ENCODE results near the gene GON4L. TPM values are rescaled to one million over a fixed set of nuclear protein-coding genes. Genes with fewer than 3 reads are reported as not detected.

The GON4L gene
- total RNA-seq, 2 experiments from 2014 or later: 71.0 to 77.0 TPM

DNA sequence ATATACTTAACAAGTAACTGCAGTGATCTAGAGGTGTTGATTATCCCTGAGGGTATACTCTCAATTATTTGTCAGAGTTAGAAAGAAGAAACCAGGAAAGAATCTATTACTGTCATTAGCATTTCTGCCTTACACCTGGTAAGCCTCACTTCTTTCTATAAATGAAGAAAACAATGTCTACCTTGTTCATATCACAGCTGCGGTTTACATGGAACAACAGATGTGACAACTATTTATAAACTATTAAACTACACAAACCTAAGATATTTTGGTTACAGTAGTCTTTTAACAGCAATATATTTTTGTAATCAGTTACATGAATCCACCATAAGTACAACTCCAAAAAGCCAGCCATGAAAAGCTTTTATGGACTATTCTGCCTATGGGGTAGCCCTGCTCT is 40.7 kb downstream of the GON4L start:
- TF ChIP-seq, protein P1, sequence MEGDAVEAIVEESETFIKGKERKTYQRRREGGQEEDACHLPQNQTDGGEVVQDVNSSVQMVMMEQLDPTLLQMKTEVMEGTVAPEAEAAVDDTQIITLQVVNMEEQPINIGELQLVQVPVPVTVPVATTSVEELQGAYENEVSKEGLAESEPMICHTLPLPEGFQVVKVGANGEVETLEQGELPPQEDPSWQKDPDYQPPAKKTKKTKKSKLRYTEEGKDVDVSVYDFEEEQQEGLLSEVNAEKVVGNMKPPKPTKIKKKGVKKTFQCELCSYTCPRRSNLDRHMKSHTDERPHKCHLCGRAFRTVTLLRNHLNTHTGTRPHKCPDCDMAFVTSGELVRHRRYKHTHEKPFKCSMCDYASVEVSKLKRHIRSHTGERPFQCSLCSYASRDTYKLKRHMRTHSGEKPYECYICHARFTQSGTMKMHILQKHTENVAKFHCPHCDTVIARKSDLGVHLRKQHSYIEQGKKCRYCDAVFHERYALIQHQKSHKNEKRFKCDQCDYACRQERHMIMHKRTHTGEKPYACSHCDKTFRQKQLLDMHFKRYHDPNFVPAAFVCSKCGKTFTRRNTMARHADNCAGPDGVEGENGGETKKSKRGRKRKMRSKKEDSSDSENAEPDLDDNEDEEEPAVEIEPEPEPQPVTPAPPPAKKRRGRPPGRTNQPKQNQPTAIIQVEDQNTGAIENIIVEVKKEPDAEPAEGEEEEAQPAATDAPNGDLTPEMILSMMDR (IDR thresholded peaks at IDR 0.05): no peak
- H3K27me3 Mint-ChIP-seq: no peaks in the 10 kb centered on the region

GRCh38 chr1:155813672-155814071 is 43.3 kb downstream of the GON4L start:
- H3K4me3 Mint-ChIP-seq: no peak overlapping the region
- ChIA-PET CTCF (interaction anchor here (0.6 kb wide), 1 partner anchor 15 kb away, joined by 3 read pairs; no protein-coding TSS in a partner anchor), POLR2A (no interaction called here)
- H3K4me1 Mint-ChIP-seq (ENCODE audit: low read depth): peaks cover 6% of the 10 kb centered on the region
- DNase-seq (no peak), ATAC-seq (ENCODE audit: poor library complexity) (no peak)
- peak overlapping the region; percentile 49 for H3K27ac Mint-ChIP-seq
- intact Hi-C loops (cut with DNase I, micrococcal nuclease): no loop called here
- Histone ChIP-seq H3K9me3 (ENCODE audit: control insufficient read depth in 1 of 2, insufficient read depth in 1 of 2, low read length in 2 of 2) (no peaks in the 10 kb centered on the region), H3K27me3 (ENCODE audit: control insufficient read depth in 1 of 2, insufficient read depth in 2 of 2, low read length in 2 of 2) (no peaks in the 10 kb centered on the region), H3K4me3 (ENCODE audit: low read length) (no peak overlapping the region), H3K4me1 (ENCODE audit: insufficient read depth, low read length) (peaks cover 5% of the 10 kb centered on the region), H3K36me3 (ENCODE audit: insufficient read depth, low read length) (peaks cover 71% of the 10 kb centered on the region), H3K27ac (ENCODE audit: low read depth in 1 of 2, low read length in 2 of 2) (no peak overlapping the region)
- TF ChIP-seq, protein P1 (IDR thresholded peaks at IDR 0.05): no peak
- no peaks in the 10 kb centered on the region for H3K9me3 Mint-ChIP-seq
- no peaks in the 10 kb centered on the region for H3K27me3 Mint-ChIP-seq
- peaks cover 70% of the 10 kb centered on the region for H3K36me3 Mint-ChIP-seq (ENCODE audit: low read depth)

More for the DNA sequence above, 40.7 kb downstream of the GON4L start:
- Mint-ChIP-seq H3K9me3 (no peaks in the 10 kb centered on the region), H3K4me1 (ENCODE audit: low read depth) (no peaks in the 10 kb centered on the region), H3K4me3 (no peak overlapping the region), H3K36me3 (ENCODE audit: low read depth) (peaks cover 83% of the 10 kb centered on the region), H3K27ac (no peak overlapping the region)
- DNase-seq (no peak), ATAC-seq (ENCODE audit: poor library complexity) (no peak)
- no peak overlapping the region for H3K27ac ChIP-seq (ENCODE audit: low read depth in 1 of 2, low read length in 2 of 2)
- H3K9me3 ChIP-seq (ENCODE audit: control insufficient read depth in 1 of 2, insufficient read depth in 1 of 2, low read length in 2 of 2): no peaks in the 10 kb centered on the region
- POLR2A ChIA-PET: no interaction called here
- intact Hi-C loops (cut with DNase I, micrococcal nuclease): no loop called here
- CTCF ChIA-PET: interaction anchor here (1.0 kb wide), 1 partner anchor 250 kb away, joined by 3 read pairs; no protein-coding TSS in a partner anchor
- H3K4me3 ChIP-seq (ENCODE audit: low read length): no peak overlapping the region
- no peaks in the 10 kb centered on the region for H3K4me1 ChIP-seq (ENCODE audit: insufficient read depth, low read length)
- H3K36me3 ChIP-seq (ENCODE audit: insufficient read depth, low read length): peaks cover 83% of the 10 kb centered on the region
- no peaks in the 10 kb centered on the region for H3K27me3 ChIP-seq (ENCODE audit: control insufficient read depth in 1 of 2, insufficient read depth in 2 of 2, low read length in 2 of 2)

DNA sequence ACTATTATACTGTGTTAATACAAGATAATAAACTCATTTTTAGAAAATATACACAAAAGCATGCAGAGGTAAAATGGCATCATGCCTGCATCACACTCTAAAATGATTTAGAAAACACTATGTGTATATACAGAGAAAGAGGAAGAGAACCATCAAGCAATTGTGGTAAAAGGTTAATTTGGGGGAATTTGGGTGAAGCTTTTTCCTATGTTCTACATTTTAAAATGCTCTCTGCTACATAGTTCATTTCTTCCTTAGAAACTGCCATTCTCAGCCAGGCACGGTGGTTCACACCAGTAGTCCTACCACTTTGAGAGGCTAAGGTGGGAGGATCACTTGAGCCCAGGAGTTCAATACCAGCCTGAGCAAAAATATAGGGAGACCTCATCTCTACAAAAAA is 44.1 kb downstream of the GON4L start:
- TF ChIP-seq, protein P1 (IDR thresholded peaks at IDR 0.05): no peak
- no peaks in the 10 kb centered on the region for H3K27me3 ChIP-seq (ENCODE audit: control insufficient read depth in 1 of 2, insufficient read depth in 2 of 2, low read length in 2 of 2)
- intact Hi-C loops (cut with DNase I, micrococcal nuclease): no loop called here
- no peak for ATAC-seq (ENCODE audit: poor library complexity)
- peaks cover 71% of the 10 kb centered on the region for H3K36me3 ChIP-seq (ENCODE audit: insufficient read depth, low read length)
- no peak overlapping the region for H3K4me3 ChIP-seq (ENCODE audit: low read length)
- peaks cover 71% of the 10 kb centered on the region for H3K36me3 Mint-ChIP-seq (ENCODE audit: low read depth)
- H3K9me3 Mint-ChIP-seq: no peaks in the 10 kb centered on the region
- no peaks in the 10 kb centered on the region for H3K9me3 ChIP-seq (ENCODE audit: control insufficient read depth in 1 of 2, insufficient read depth in 1 of 2, low read length in 2 of 2)
- peaks cover 7% of the 10 kb centered on the region for H3K4me1 ChIP-seq (ENCODE audit: insufficient read depth, low read length)
- H3K4me3 Mint-ChIP-seq: no peak overlapping the region
- POLR2A ChIA-PET: no interaction called here
- CTCF ChIA-PET: interaction anchor here (0.6 kb wide), 1 partner anchor 16 kb away, joined by 3 read pairs; no protein-coding TSS in a partner anchor
- peaks cover 12% of the 10 kb centered on the region for H3K4me1 Mint-ChIP-seq (ENCODE audit: low read depth)
- no peaks in the 10 kb centered on the region for H3K27me3 Mint-ChIP-seq
- no peak for DNase-seq
- no peak overlapping the region for H3K27ac ChIP-seq (ENCODE audit: low read depth in 1 of 2, low read length in 2 of 2)
- H3K27ac Mint-ChIP-seq: no peak overlapping the region

Data from CD4-positive, alpha-beta T cell (primary cell).